ENCODE results near the gene TRAPPC5. TPM values are rescaled to one million over a fixed set of nuclear protein-coding genes. Genes with fewer than 3 reads are reported as not detected.

TRAPPC5 gene
- total RNA-seq, 1 donor from 2014 or later = 108 TPM

DNA sequence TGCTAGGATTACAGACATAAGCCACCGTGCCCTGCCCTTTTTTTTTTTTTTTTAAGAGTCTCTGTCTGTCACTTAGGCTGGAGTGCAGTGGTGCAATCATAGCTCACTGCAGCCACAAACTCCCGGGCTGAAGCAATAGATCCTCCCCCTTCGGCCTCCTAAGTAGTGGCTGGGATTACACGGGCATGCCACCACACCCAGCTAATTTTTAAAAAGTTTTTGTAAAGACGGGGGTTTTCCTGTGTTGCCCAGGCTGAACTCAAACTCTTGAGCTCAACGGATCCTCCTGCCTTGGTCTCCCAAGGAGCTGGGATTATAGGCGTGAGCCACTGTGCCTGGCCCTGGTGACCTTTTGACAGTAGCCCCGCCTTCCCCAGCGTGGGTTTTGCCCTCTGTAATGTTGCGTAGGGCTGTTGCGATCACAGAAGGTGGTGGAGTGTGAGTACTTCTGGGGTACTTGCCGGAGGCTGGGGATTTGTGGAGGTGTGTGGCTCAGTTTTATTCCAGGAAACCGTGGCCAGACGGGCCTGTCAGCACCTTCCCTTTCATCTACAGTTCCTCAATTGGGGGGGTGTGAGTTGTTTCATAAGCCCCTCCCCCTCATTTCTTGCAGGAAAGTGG lies 23.4 kb upstream of the TRAPPC5 start:
- no peak overlapping the region for H3K4me3 Mint-ChIP-seq (ENCODE audit: unreplicated experiment)
- H3K4me1 Mint-ChIP-seq (ENCODE audit: unreplicated experiment) = no peaks in the 10 kb centered on the region

DNA sequence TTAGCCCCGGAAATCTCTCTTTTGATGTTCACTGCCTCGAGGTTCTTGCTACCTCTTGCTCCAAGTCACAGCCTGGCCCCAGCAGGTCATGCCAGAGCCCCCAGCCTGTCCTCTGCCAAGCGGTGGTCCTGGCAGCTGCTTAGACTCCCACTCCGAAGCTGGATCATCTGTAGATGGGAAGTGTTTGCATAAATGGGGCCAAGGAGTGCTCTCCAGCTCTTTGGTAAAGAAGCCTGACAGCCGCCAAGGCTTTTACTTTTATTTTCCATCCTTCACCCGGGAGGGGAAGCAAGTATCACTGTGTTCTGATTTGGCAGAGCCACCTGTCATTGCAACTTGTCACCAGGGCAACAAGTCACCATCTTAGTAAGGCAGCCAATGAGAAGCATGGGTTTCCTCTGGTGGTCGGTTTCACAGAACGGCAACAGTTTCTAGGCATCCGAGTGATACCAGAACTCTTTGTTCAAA lies 22.4 kb upstream of the TRAPPC5 start:
- TF ChIP-seq, protein P1, sequence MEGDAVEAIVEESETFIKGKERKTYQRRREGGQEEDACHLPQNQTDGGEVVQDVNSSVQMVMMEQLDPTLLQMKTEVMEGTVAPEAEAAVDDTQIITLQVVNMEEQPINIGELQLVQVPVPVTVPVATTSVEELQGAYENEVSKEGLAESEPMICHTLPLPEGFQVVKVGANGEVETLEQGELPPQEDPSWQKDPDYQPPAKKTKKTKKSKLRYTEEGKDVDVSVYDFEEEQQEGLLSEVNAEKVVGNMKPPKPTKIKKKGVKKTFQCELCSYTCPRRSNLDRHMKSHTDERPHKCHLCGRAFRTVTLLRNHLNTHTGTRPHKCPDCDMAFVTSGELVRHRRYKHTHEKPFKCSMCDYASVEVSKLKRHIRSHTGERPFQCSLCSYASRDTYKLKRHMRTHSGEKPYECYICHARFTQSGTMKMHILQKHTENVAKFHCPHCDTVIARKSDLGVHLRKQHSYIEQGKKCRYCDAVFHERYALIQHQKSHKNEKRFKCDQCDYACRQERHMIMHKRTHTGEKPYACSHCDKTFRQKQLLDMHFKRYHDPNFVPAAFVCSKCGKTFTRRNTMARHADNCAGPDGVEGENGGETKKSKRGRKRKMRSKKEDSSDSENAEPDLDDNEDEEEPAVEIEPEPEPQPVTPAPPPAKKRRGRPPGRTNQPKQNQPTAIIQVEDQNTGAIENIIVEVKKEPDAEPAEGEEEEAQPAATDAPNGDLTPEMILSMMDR (IDR thresholded peaks at IDR 0.05) = no peak
- Mint-ChIP-seq H3K9me3 (ENCODE audit: unreplicated experiment) (no peaks in the 10 kb centered on the region), H3K4me1 (ENCODE audit: unreplicated experiment) (no peaks in the 10 kb centered on the region), H3K4me3 (ENCODE audit: unreplicated experiment) (no peak overlapping the region), H3K27ac (ENCODE audit: unreplicated experiment) (no peak overlapping the region), H3K27me3 (ENCODE audit: unreplicated experiment) (peaks cover 14% of the 10 kb centered on the region), H3K36me3 (ENCODE audit: unreplicated experiment) (no peaks in the 10 kb centered on the region)
- no peak for DNase-seq (ENCODE audit: extremely low spot score, unreplicated experiment)

More for the DNA sequence above, 23.4 kb upstream of the TRAPPC5 start:
- H3K36me3 Mint-ChIP-seq (ENCODE audit: unreplicated experiment) = no peaks in the 10 kb centered on the region
- peaks cover 14% of the 10 kb centered on the region for H3K27me3 Mint-ChIP-seq (ENCODE audit: unreplicated experiment)
- no peak overlapping the region for H3K27ac Mint-ChIP-seq (ENCODE audit: unreplicated experiment)
- TF ChIP-seq, protein P1 (IDR thresholded peaks at IDR 0.05) = no peak
- DNase-seq (ENCODE audit: extremely low spot score, unreplicated experiment) = no peak
- no peaks in the 10 kb centered on the region for H3K9me3 Mint-ChIP-seq (ENCODE audit: unreplicated experiment)

DNA sequence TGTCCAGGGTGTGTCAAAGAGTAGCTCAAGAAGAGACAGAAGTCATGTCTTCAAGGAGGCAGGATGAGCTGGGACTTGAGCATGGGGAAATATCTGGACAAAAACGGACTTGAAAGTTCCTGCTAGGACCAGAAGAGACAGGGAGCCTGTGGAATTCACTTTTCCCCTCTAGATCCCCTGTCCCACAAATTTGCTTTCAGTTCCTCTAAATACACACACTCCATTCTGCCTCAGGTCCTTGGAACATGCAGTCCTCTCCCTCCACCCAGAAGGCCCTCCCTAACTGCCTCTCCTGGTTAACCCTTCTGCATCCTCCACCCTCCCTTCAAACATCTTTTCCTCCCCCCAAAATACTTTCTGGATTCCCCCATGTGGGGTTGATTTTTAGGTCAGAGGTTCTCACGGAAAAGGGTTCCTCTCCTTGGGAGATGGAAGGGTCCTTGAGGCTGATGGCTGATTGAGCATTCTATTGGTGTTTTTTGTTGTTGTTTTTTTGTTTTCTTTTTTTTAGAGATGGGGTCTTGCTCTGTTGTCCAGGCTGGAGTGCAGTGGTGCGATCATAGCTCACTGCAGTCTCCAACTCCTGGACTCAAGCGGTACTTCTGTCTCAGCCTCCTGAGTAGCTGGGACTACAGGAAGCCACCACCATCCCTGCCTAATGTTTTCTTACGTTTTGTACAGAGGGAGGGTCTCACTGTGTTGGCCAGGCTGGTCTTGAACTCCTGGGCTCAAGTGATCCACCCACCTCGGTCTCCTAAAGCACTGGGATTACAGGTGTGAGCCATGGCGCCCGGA lies 18.7 kb upstream of the TRAPPC5 start:
- Mint-ChIP-seq H3K9me3 (ENCODE audit: unreplicated experiment) (no peaks in the 10 kb centered on the region), H3K27me3 (ENCODE audit: unreplicated experiment) (peaks cover 14% of the 10 kb centered on the region), H3K4me1 (ENCODE audit: unreplicated experiment) (peaks cover 2% of the 10 kb centered on the region), H3K36me3 (ENCODE audit: unreplicated experiment) (no peaks in the 10 kb centered on the region), H3K4me3 (ENCODE audit: unreplicated experiment) (no peak overlapping the region), H3K27ac (ENCODE audit: unreplicated experiment) (no peak overlapping the region)
- DNase-seq (ENCODE audit: extremely low spot score, unreplicated experiment) = no peak
- TF ChIP-seq, protein P1 (IDR thresholded peaks at IDR 0.05) = no peak

DNA sequence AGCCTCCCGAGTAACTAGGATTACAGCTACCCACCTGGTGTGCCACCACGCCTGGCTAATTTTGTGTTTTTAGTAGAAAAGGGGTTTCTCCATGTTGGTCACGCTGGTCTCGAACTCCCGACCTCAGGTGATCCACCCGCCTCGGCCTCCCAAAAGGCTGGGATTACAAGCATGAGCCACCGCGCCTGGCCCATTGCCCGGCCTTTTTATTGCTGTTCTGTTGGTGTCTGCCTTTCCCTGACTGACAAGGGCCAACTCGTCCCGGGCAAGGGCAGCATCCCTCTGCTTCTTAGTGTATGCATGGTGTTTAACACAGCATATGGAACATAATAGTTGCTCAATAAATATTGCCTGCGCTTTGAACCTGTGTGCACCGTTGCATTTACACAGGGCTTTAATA lies 18.0 kb upstream of the TRAPPC5 start:
- H3K27ac Mint-ChIP-seq (ENCODE audit: unreplicated experiment) = no peak overlapping the region
- peaks cover 2% of the 10 kb centered on the region for H3K4me1 Mint-ChIP-seq (ENCODE audit: unreplicated experiment)
- H3K9me3 Mint-ChIP-seq (ENCODE audit: unreplicated experiment) = no peaks in the 10 kb centered on the region
- peaks cover 14% of the 10 kb centered on the region for H3K27me3 Mint-ChIP-seq (ENCODE audit: unreplicated experiment)
- no peaks in the 10 kb centered on the region for H3K36me3 Mint-ChIP-seq (ENCODE audit: unreplicated experiment)
- H3K4me3 Mint-ChIP-seq (ENCODE audit: unreplicated experiment) = no peak overlapping the region
- TF ChIP-seq, protein P1 (IDR thresholded peaks at IDR 0.05) = no peak
- no peak for DNase-seq (ENCODE audit: extremely low spot score, unreplicated experiment)

DNA sequence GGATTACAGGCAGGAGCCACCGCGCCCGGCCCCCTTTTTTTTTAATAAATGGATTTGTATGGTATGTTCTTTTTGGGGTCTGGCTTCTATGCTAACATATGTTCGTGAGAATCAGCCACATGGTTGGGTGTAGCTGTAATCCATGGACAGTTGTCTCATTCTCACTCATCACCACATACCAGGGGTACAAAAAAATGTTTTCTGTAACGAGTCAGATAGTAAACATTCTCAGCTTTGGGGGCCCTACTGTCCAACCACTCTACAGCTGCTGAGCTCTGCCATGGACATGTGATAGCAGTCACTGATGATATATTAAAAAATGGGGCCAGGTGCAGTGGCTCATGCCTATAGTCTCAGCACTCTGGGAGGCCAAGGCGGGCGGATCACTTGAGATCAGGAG lies 16.9 kb upstream of the TRAPPC5 start:
- Mint-ChIP-seq H3K27ac (ENCODE audit: unreplicated experiment) (no peak overlapping the region), H3K4me3 (ENCODE audit: unreplicated experiment) (no peak overlapping the region), H3K27me3 (ENCODE audit: unreplicated experiment) (peaks cover 9% of the 10 kb centered on the region), H3K4me1 (ENCODE audit: unreplicated experiment) (peaks cover 2% of the 10 kb centered on the region), H3K9me3 (ENCODE audit: unreplicated experiment) (no peaks in the 10 kb centered on the region), H3K36me3 (ENCODE audit: unreplicated experiment) (no peaks in the 10 kb centered on the region)
- DNase-seq (ENCODE audit: extremely low spot score, unreplicated experiment) = no peak
- TF ChIP-seq, protein P1 (IDR thresholded peaks at IDR 0.05) = no peak

All from osteocyte (in vitro differentiated cells).